Testis (tissue), 3 donors: Measurements from ENCODE around the gene PUSL1. TPM values are rescaled to one million over a fixed set of nuclear protein-coding genes. Genes with fewer than 3 reads are reported as not detected.

Source experiments
- DNase-seq: peaks from one replicate; pipeline ENCODE4 v3.0.0-alpha.2; 2019
- H3K27ac ChIP-seq, 2 donors: fragments of 200-600 bp; sonication (generic); one replicate each; pipeline ENCODE4 v1.5.1; 2019
- H3K27me3 ChIP-seq: fragments of 200-600 bp; sonication (generic); one replicate; pipeline ENCODE4 v1.5.1; 2019
- H3K36me3 ChIP-seq: fragments of 200-600 bp; sonication (generic); one replicate; pipeline ENCODE4 v1.5.1; 2017; ENCODE audit warnings: low read depth; ENCODE audit errors: missing control alignments
- H3K4me1 ChIP-seq: fragments of 200-600 bp; sonication (generic); one replicate; pipeline ENCODE4 v1.5.1; 2019
- H3K4me3 ChIP-seq, 2 donors: fragments of 200-600 bp; sonication (generic); one replicate each; pipeline ENCODE4 v1.5.1; 2017 to 2019
- H3K9me3 ChIP-seq: fragments of 200-600 bp; sonication (generic); one replicate; pipeline ENCODE4 v1.5.1; 2017
- POLR2A ChIP-seq: fragments of 450-650 bp; IDR thresholded peaks from one replicate; pipeline ENCODE4 v1.6.1; 2017; ENCODE audit warnings: antibody characterized with exemption, mild to moderate bottlenecking, moderate library complexity
- WGBS, 2 donors: methylation state at CpG; one replicate each; pipeline ENCODE4 v1.1.5; 2018; 5-methylcytosine and 5-hydroxymethylcytosine counted together
- intact Hi-C: fragments of 100-400 bp; cut with DNase I; formaldehyde crosslinking; loops from one replicate; pipeline ENCODE4 v1.15.1; 2023; ENCODE audit warnings: low total_unique reads
- polyA plus RNA-seq: library from polyadenylated mRNA; stranded (reverse); fragments of 350-450 nt; fragmentation: Illumina TruSeq; extraction: RNeasy Lipid Tissue Mini Kit (QIAGEN cat#74804); gene quantifications from one replicate; pipeline ENCODE4 v1.2.3, GENCODE V29; 2014; ENCODE audit warnings: low read depth, low replicate concordance; ENCODE audit not compliant: insufficient read depth
- total RNA-seq, 2 donors: library from RNA; depleted of rRNA; stranded (reverse); fragments of >200 nt; gene quantifications; one replicate each; pipeline ENCODE4 v1.2.3, GENCODE V29; 2016
- TF ChIP-seq, protein P1 (sequence below), 3 experiments: fragments of 450-650 bp in 2 of 3; fragments of 200-600 bp in 1 of 3; sonication (generic) in 1 of 3; IDR thresholded peaks; one replicate each; pipeline ENCODE4 v1.5.1; 2016 to 2019; ENCODE audit warnings: antibody characterized with exemption in 3 of 3, mild to moderate bottlenecking in 2 of 3, moderate library complexity in 1 of 3

Gene PUSL1
- total and polyA plus RNA-seq, 3 donors from 2014 or later = 12.4 to 39.0 (median 35.4) TPM

DNA sequence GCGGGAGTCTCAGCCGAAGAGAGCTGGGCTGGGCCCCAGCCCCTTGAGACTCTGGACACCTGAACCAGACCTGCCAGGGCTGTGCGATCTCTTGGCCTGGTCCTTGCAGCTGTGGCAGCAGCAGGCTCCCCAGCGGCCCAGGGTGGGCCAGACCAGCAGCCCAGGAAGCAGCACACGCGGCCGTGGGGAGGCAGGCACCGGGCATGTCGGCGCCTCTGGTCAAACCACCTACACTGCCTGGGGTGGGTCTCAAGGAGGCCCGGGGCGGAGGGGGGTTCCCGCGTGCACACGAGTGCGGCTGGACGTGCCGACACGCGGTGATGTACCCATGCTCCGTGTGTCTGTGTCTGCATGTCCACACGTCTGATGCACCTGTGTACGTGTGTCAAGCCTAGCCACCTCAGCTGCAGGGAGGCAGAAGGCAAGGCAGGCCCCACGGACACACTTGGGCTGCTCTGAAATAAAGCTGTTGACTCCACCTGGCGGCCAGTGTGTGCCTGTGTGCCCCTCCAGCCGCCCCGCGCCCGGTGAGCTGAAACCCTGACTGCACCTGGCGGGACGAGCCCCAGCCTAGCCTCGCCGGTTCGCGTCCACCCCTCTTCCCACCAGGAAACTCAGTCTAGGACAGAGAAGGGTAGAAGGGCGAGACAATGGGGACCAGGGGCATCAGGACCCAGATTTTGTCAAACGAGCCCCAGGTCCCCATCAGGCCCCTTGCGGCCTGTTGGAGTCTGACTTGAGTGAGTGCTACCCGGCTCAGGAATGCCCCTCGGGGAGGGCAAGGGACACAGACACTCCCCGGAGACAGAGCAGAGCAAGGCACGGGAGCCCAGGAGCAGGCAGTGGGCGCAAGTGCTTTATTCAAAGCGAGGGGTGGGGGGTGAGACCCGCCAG lies 16.6 kb upstream of the PUSL1 start:
- intact Hi-C loops = no loop called here
- Histone ChIP-seq H3K9me3 (no peaks in the 10 kb centered on the region), H3K4me3 (no peak overlapping the region), H3K4me1 (peaks cover 11% of the 10 kb centered on the region), H3K27ac (no peak overlapping the region), H3K27me3 (no peaks in the 10 kb centered on the region), H3K36me3 (no peaks in the 10 kb centered on the region)
- DNase-seq = peak; percentile 73
- TF ChIP-seq, protein P1, sequence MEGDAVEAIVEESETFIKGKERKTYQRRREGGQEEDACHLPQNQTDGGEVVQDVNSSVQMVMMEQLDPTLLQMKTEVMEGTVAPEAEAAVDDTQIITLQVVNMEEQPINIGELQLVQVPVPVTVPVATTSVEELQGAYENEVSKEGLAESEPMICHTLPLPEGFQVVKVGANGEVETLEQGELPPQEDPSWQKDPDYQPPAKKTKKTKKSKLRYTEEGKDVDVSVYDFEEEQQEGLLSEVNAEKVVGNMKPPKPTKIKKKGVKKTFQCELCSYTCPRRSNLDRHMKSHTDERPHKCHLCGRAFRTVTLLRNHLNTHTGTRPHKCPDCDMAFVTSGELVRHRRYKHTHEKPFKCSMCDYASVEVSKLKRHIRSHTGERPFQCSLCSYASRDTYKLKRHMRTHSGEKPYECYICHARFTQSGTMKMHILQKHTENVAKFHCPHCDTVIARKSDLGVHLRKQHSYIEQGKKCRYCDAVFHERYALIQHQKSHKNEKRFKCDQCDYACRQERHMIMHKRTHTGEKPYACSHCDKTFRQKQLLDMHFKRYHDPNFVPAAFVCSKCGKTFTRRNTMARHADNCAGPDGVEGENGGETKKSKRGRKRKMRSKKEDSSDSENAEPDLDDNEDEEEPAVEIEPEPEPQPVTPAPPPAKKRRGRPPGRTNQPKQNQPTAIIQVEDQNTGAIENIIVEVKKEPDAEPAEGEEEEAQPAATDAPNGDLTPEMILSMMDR (IDR thresholded peaks at IDR 0.05) = peak; percentile 21 to 44 (median 39)
- no peak for TF ChIP-seq POLR2A
- 73 to 80% methylated on average over 19 to 45 of the region's 45 CpGs for WGBS, 2 donors

DNA sequence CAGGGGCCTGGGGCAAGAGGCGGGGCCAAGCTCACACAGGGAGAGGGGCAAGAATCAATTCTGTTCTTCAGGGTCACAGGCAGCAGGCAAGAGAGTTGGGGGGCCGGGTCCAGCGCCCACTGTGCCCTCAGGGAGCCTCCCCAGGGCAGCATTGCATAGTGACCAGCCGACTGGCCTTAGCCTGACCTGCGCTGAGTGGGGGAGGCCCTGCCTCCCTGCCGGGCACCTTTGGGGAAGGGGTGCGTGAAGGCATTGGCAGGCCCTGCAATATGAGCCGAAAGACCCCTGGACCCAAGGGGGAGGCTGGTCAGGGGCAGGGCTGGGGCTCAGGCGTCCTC lies 16.0 kb upstream of the PUSL1 start:
- intact Hi-C loops = no loop called here
- Histone ChIP-seq H3K27me3 (no peaks in the 10 kb centered on the region), H3K36me3 (no peaks in the 10 kb centered on the region), H3K27ac (no peak overlapping the region), H3K4me3 (no peak overlapping the region), H3K9me3 (no peaks in the 10 kb centered on the region), H3K4me1 (peaks cover 11% of the 10 kb centered on the region)
- TF ChIP-seq POLR2A = no peak
- TF ChIP-seq, protein P1 (IDR thresholded peaks at IDR 0.05) = no peak
- no peak for DNase-seq
- 85 to 89% methylated on average over 9 of the region's 9 CpGs for WGBS, 2 donors

DNA sequence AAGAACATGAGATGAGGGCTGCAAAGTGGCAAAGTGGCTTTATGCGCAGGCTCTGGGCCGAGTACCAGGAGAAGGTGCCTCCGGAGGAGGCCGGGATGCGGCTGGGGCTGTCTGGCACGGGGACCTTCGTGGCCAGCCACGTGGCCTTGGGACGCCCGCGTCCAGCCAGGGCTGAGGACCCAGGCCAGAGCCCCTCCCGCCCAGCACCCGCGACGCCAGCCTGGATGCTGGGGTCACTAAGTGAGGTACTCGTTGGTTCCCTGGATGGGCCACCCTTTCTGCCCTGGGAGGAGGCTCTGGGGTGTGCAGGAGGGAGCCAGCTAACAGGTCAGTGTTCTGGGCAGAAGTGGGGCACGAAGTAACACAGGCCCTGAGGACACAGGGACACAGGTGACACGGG lies 15.5 kb upstream of the PUSL1 start:
- H3K27ac ChIP-seq = no peak overlapping the region
- H3K4me3 ChIP-seq = no peak overlapping the region
- no peaks in the 10 kb centered on the region for H3K9me3 ChIP-seq
- no peaks in the 10 kb centered on the region for H3K27me3 ChIP-seq
- 61 to 65% methylated on average over 5 to 18 of the region's 18 CpGs for WGBS, 2 donors
- intact Hi-C loops = no loop called here
- TF ChIP-seq POLR2A = no peak
- TF ChIP-seq, protein P1 (IDR thresholded peaks at IDR 0.05) = no peak
- DNase-seq = no peak
- no peaks in the 10 kb centered on the region for H3K36me3 ChIP-seq
- H3K4me1 ChIP-seq = peaks cover 11% of the 10 kb centered on the region

DNA sequence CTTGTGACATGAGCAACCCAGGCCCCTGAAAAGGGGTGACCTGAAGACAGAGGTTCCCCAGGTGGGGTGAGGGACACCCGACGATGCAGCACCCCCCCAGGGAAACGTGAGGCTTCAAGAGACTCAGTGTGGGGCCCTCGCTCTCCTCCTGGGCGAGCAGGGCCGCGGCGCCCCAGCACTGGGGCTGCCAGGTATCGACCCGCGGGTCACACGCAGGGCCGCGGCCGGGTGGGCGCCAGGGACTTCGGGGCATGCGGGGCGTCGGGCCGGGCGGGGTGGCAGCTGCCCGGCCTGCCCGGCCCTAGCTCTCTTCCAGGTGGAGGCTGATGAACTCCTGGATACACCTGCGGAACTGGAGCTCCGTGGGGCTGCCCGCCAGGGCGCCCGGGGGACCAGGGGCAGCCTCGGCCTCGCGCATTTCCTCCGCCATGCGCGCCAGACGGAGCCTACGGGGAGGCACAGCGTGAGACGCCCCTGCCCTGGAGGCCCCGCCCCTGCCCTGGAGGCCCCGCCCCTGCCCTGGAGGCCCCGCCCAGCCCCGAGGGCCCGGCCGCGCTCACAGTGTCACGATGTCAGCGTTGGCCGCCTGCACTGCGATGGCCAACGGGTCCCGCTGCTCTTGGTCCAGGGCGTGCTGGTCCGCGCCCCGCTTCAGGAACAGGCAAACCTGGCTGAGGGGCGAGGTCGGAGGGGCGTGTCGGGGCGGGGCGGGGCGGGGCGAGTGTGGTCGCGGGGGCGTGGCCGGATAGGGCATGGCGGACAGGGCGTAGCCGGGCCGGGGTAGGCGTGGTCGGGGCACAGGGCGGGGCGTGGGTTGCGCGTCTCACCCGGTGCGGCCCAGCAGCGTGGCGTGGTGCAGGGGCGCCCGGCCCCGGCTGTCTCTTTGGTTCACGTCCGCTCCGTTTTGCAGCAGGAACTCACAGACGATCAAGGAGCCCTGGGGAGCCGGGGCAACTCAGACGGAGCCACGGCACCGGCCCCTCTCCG lies 14.8 kb upstream of the PUSL1 start:
- H3K4me3 ChIP-seq = peak overlapping the region; percentile 24 to 38
- H3K27ac ChIP-seq = no peak overlapping the region
- H3K4me1 ChIP-seq = peaks cover 11% of the 10 kb centered on the region
- 64 to 78% methylated on average over 48 to 68 of the region's 94 CpGs for WGBS, 2 donors
- TF ChIP-seq POLR2A = no peak
- TF ChIP-seq, protein P1 (IDR thresholded peaks at IDR 0.05) = no peak
- H3K27me3 ChIP-seq = no peaks in the 10 kb centered on the region
- intact Hi-C loops = no loop called here
- no peaks in the 10 kb centered on the region for H3K9me3 ChIP-seq
- H3K36me3 ChIP-seq = no peaks in the 10 kb centered on the region
- peak; percentile 79 for DNase-seq
